Heart left ventricle (tissue), 13 donors: Measurements from ENCODE around the gene STARD8.

Source experiments
- CTCF ChIP-seq, 12 donors: fragments of 200-600 bp; sonication (generic) in 4 of 12; IDR thresholded peaks; one replicate each; pipeline versions ENCODE4 v1.5.0 to v1.8.0; 2018 to 2022; ENCODE audit warnings: antibody characterized with exemption in 12 of 12, mild to moderate bottlenecking in 5 of 12
- POLR2A ChIP-seq, 2 donors: fragments of 450-650 bp; IDR thresholded peaks; one replicate each; pipeline ENCODE4 v1.6.1; 2017; ENCODE audit warnings: antibody characterized with exemption in 2 of 2, mild to moderate bottlenecking in 2 of 2, moderate library complexity in 2 of 2
- donor health status: ischemic (EF 13 %, LVEDD 7.1; RV severe dilation, severe dysfunction).
- donor health status: DM: no; HTN: yes; CAD: no.
- donor health status: DM: no; HTN: no; CAD: no.
- donor health status: ischemic (EF 25% LVEDD 6.9; RV normal size, moderate dysfunction).
- donor health status: ischemic (EF 25% LVEDD 5.7; RV mildly dilated, moderate dysfunction).
- donor health status: ischemic (EF 35%, LVEDD 5.7; RV mildly dilated, moderate dysfunction).
- donor health status: nonischemic (EF 11% LVEDD 7.7; RV severe dilation, severe dysfunction).
- donor health status: DM: yes; HTN: yes; CAD: no.
- donor health status: PGD.
- donor health status: ischemic (EF 29% LVEDD 5.4; RV normal size, mild dysfunction).
- donor health status: nonischemic (EF 23%, LVEDD 6.1; RV moderate dilation, normal function).

GRCh38 chrX:68648960-68649359, 1.5 kb downstream of the STARD8 start:
- no peak for TF ChIP-seq POLR2A (IDR thresholded peaks at IDR 0.05)
- no peak for TF ChIP-seq CTCF (IDR thresholded peaks at IDR 0.05)
